HG02840 (cell line): Measurements from ENCODE around the gene FRMD1.

Experiments used
- ATAC-seq: cut with Tn5 transposase; IDR thresholded peaks from one replicate; pipeline ENCODE4 v1.9.1; 2021; ENCODE audit warnings: mild to moderate bottlenecking, moderate library complexity, moderate number of reproducible peaks; ENCODE audit not compliant: unreplicated experiment, low FRiP score

FRMD1 gene

DNA sequence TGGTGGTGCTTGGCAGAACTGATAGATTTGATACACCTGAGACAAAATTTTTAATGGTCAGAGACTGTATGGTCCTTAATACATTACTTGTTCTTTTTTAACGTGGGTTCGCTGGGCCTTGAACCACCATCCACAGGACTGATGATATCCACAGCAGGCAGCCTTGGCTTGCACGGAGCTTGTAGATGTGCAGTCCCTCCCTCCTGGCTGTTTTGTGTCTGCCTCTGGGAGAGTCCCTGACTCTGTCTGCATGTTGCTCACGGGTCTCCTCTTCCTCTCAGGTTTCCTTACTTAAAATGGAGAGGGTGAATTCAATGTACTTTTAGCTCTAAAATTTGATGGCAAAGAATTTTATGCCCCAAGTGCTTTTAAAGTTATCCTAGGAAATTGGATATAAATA is 64.0 kb downstream of the FRMD1 start:
- ATAC-seq, result no peak

DNA sequence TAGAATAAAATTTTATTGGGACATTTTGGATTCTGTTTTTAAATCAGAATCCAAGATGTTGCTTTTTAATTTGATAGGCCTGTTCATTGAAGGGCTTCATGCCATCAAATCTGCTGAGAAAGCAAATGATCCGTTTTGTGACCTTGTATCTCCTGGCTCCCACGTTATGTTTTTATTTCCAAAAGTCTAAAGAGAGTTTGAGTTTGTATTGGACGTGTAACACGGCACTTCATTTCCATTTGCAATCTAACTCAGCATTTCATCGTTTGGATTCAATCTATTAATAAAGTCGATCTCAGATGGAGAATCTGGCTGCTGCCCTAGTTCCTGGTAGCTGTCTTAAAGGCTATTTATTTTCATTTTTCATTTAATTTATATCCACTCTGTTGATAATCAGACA is 64.6 kb downstream of the FRMD1 start:
- no peak for ATAC-seq

DNA sequence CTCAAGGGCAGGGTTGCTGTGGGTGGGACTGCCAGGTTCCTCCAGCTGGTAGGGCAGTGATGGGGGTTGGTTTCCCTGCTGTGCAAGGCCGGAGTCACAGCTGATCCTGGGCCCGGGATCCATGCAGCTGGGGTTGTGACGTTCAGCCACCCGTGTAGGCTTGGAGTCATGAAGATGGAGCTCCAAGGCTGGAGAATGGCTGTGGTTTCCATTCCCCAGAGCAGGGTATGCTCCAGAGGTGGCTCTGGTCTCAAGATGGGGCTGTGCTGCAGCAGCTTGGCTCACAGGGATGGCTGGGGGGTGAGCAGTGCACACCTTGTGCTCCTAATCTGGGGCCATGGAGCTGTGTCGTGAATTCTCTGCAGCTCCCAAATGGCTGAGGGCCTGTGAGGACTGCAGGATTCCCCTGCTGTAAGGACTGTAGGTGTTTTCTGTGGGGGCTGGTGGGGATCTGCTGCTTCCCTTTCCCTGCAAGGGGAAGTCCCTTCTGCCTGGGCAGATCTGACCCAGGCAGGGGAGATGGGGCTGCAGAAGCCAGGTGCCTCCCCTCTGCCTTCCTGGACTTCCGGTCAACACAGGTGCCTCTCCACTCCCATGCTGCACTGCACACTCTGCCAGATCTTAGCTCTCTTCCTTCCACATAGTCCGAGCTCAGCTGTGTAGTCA is 65.6 kb downstream of the FRMD1 start:
- no peak for ATAC-seq

DNA sequence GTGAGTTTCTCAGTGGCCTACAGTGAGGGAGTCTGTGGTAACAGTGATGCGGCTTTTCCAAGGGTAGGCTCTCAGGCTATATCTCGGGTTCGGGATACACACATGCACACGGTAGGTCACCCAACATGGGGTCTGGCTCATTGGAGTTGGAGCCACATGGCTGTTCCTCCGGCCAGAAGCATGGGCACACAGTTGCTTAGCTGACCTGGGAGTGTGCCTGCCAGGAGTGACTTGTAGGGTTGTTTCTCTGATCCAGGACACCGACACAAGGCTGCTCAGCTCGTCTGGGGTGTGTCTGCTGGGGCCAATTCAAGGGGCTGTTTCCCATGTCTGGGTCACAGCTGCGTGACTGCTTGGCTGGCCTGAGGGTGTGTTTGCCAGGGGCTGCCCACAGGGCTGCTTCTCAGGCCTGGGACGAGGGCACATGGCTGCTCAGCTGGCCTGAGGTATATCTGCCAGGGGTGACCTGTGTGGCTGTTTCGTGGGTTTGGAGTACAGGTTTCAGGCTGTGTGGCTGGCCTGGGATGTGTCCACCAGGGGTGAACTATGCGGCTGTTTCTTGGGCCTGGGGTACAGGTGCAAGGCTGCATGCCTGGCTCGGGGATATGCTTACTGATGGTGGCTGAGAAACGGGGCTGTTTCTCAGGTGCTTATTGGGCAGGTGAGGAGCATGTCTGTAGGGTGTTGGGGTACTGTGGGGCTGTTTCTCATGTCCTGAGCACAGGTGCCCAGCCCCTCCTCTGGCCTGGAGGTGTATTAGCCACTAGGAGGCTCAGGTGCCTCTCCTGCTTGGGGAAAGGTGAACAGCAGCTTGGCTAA is 66.4 kb downstream of the FRMD1 start:
- ATAC-seq, result no peak

DNA sequence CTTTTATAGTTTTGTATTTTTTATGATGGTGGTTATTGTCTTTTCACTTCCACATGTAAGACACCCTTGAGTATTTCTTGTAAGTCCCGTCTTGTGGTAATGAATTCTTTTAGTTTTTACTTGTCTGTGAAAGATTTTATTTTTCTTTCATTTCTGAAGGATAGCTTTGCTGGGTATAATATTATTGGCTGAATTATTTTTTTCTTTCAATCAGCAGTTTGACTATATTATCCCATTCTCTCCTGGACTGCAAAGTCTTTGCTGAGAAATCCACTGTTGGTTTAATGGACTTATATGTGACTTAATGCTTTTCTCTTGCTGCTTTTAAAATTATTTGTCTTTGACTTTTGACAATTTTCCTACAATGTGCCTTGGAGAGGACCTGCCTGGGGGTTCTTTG is 67.7 kb downstream of the FRMD1 start:
- no peak for ATAC-seq

DNA sequence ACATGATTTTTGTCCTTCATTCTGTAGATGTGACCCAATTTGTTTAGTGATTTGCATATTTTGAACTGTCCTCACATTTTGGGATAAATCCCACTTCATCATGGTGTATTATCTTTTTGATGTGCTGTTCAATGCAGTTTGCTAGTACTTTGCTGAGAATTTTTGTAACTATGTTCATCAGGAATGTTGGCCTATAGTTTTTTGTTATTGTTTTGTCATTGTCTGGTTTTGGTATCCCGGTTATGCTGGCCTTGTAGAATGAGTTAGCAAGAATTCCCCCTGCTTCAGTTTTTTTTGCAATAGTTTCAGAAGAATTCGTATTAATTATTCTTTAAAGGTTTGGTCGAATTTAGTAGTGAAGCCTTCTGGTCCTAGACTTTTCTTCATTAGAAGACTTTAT is 69.7 kb downstream of the FRMD1 start:
- no peak for ATAC-seq

DNA sequence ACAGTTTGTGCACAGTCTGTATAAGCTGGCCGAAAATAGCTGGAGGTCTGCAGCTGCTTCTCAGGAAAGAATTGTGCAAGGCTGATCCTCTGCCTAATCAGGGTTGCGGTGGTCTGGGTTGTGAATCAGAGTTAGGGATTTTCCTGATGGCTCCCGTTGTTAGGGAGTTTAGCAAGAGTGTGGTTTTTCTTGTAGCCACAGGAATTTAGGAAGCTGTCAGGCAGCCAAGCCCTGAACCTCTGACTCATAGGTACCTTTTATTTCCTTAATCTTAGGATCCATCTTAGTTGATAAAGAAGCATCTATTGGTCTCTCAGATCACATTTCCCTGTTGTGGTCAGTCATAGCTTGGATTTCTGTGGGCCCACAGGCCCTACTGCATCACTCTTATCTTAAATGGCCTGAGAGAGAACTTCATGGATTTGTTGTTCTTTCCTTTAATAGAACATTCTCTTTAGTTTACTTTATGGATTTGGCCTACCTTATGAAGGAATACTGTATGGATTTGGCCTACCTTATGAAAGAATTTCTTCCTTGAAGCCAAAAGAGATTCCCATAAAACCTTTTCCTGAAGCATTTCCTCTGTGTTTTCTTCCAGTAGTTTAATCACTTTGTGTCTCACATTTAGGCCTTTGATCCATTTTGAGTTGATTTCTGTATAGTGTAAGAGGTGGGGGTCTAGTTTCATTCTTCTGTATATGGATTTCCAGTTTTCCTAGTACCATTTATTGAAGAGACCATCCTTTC is 71.2 kb downstream of the FRMD1 start:
- no peak for ATAC-seq

DNA sequence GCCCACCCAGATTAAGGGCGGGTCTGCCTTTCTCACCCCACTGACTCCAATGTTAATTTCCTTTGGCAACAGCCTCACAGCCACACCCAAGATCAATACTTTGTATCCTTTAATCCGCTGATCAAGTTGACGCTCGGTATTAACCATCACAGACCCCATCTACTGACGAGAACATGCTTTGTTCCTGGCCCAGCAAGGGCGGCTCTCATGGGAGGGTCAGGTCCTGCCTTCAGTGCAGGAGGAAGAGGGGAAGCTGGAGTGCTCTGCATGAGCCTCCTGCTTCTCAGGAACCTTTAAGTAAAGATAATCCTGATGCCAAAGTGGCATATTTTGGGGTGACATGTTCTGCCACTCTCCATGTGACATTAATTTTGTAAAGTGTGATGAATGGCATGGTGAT is 73.2 kb downstream of the FRMD1 start:
- no peak for ATAC-seq

DNA sequence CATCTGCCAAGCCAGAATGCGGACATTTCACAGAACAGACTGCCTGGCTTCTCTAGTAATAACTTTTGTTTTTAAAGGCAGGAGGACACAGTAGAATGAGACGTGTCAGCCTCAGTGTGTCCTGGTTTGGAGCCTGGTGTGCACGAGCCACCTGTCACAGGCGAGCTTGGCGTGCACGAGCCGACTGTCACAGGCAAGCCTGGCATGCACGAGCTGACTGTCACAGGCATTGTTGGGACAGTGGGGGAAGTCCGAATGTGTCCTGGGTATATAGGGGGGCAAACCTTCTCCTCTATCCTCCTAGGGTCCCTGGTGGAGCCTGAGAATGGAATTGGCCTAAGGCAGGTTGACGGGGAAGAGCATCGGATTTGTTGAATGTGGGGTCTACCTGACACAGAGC is 74.1 kb downstream of the FRMD1 start:
- no peak for ATAC-seq

DNA sequence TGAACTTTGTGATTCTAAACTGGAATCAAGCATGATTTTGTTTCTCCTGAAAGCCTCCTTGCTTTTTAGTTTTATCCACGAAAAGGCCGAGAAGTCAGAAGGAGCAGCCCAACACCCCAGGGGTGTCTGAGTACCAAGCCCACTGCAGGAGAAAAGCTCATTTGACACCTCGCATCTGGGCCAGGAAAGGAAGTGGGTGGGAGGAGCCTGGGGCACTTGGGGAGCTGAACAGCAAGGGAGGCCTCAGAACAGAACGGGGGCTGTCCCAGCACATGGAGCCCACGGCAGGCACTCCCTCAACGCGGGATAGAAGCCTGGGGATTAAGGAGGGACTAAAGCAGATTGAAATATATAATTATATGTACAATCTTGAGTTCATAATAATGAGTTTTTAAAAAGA is 75.0 kb downstream of the FRMD1 start:
- no peak for ATAC-seq
